Right atrium auricular region (tissue), 2 donors: Measurements from ENCODE around the gene SUCLA2. TPM values are rescaled to one million over a fixed set of nuclear protein-coding genes. Genes with fewer than 3 reads are reported as not detected.

ENCODE experiments used
- DNase-seq: peaks from one replicate; pipeline ENCODE4 v3.0.0-alpha.2; 2019; ENCODE audit warnings: low spot score
- H3K27ac ChIP-seq, 2 donors: fragments of 200-600 bp; sonication (generic); 1 replicate in 1 of 2; 2 replicates in 1 of 2; pipeline ENCODE4 v1.5.1; 2016 to 2019
- H3K27me3 ChIP-seq, 2 donors: fragments of 200-600 bp; sonication (generic); one replicate each; pipeline versions ENCODE4 v1.5.1 to v1.6.0; 2017 to 2019
- H3K36me3 ChIP-seq: fragments of 200-600 bp; sonication (generic); one replicate; pipeline ENCODE4 v1.5.1; 2016
- H3K4me1 ChIP-seq, 2 donors: fragments of 200-600 bp; sonication (generic); one replicate each; pipeline versions ENCODE4 v1.5.1 to v1.6.0; 2017 to 2019
- H3K4me3 ChIP-seq, 2 donors: fragments of 200-600 bp; sonication (generic); 1 replicate in 1 of 2; 2 replicates in 1 of 2; pipeline ENCODE4 v1.5.1; 2017 to 2019; ENCODE audit warnings: mild to moderate bottlenecking in 1 of 2, moderate library complexity in 1 of 2
- H3K9me3 ChIP-seq, 2 donors: fragments of 200-600 bp; sonication (generic); one replicate each; pipeline ENCODE4 v1.5.1; 2019
- CTCF ChIP-seq, 2 donors: fragments of 200-600 bp; sonication (generic); IDR thresholded peaks; one replicate each; pipeline ENCODE4 v1.5.1; 2019; ENCODE audit warnings: antibody characterized with exemption in 2 of 2
- total RNA-seq, 2 donors: library from RNA; depleted of rRNA; stranded (reverse); fragments of >200 nt; gene quantifications; one replicate each; pipeline ENCODE4 v1.1.0, GENCODE V29; 2016

The SUCLA2 gene
- total RNA-seq, 2 donors from 2014 or later: 50.3 to 98.3 TPM

DNA sequence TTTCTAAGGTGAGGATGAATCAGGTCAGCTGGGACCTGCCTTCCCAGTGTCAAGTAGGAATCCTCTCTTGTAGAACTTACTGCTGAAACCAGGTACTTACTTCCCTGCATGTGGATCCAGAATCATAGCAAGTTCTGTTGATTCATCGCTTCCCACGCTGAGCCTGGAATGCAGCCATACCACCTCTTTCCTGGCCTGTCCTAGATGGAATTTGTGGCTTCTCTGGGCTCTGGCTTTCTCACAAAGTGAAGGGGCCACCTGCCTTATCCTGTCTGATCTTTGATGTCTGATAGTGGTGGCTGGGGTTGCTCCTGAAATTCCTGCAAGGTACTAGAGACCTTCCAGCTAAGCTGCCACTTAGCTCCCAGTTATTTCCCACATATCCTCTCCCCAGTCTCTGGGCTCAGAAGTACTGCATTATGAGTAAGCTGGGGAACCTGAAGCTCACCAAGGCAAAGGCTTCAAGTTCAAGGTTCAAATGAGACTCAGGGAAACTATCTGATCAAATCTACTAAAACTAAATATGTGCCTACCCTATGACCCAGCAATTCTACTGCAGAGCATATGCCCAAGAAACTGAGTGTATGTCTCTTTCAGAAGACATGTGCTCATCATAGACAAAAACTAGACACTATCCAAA is 103.5 kb downstream of the SUCLA2 start:
- Histone ChIP-seq H3K9me3 (no peaks in the 10 kb centered on the region), H3K4me3 (no peak overlapping the region), H3K4me1 (no peaks in the 10 kb centered on the region), H3K27me3 (no peaks in the 10 kb centered on the region), H3K27ac (no peak overlapping the region), H3K36me3 (no peaks in the 10 kb centered on the region)
- no peak for TF ChIP-seq CTCF (IDR thresholded peaks at IDR 0.05)
- DNase-seq: no peak

DNA sequence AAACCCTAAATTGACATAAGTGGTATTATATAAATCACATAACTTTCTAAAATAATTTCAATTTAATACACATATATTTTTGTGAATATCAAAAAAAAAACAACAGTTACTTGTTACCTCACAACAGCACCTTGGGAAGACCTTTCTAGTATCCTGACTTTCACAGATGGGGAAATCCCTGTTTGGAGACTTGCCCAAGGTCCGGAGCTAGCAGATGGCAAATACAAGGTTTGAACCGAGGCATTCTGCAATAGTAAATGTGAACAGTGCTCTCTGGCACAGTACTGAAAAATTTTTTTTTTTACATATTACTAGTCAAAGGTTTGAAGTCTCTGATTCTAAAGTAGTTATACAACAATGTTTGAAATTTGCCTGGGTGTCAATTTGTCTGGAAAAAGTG is 104.5 kb downstream of the SUCLA2 start:
- no peaks in the 10 kb centered on the region for H3K9me3 ChIP-seq
- H3K27me3 ChIP-seq: no peaks in the 10 kb centered on the region
- no peak for DNase-seq
- H3K36me3 ChIP-seq: no peaks in the 10 kb centered on the region
- TF ChIP-seq CTCF (IDR thresholded peaks at IDR 0.05): no peak
- H3K27ac ChIP-seq: no peak overlapping the region
- H3K4me1 ChIP-seq: no peaks in the 10 kb centered on the region
- no peak overlapping the region for H3K4me3 ChIP-seq

DNA sequence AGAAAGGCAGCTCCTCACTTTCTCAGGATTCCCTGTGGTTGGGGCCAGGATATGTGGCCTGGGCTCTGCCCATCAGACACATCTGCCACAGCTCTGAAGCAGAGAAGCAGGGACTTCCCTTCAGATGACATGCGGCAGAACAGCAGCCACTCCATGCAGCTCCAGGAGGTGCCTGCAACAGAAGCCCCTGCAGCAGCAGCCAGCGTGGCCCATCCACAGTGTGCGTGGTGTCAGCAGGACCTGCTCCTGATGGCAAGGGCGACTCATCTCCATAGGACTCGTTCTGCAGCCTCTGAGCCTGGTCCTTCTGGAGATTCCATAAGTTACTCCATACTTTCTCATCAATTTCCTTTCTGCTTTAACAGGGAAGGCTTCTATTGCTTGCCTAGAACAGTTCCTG is 105.0 kb downstream of the SUCLA2 start:
- no peak for TF ChIP-seq CTCF (IDR thresholded peaks at IDR 0.05)
- no peaks in the 10 kb centered on the region for H3K9me3 ChIP-seq
- no peak overlapping the region for H3K4me3 ChIP-seq
- no peak for DNase-seq
- no peaks in the 10 kb centered on the region for H3K36me3 ChIP-seq
- H3K27me3 ChIP-seq: no peaks in the 10 kb centered on the region
- no peaks in the 10 kb centered on the region for H3K4me1 ChIP-seq
- H3K27ac ChIP-seq: no peak overlapping the region

DNA sequence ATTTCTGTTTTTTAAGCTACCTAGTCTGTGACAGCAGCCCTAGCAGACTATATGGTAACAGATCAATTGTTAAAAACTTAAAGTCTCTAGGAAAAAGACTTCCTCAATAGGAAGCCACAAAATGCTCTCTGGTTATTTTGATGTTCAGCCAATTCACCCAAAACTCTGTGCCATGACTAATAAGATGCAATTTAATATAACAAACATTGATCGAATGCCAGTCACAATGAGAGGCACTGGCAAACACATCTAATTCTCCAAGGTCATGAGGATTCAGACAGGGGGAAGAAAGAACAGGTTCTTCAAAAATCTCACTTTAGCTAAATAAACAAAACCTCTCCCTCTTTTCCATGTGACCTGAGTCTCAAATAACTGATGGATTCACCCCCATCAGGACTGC is 107.5 kb downstream of the SUCLA2 start:
- Histone ChIP-seq H3K27ac (no peak overlapping the region), H3K4me1 (no peaks in the 10 kb centered on the region), H3K36me3 (no peaks in the 10 kb centered on the region), H3K4me3 (no peak overlapping the region), H3K9me3 (no peaks in the 10 kb centered on the region), H3K27me3 (no peaks in the 10 kb centered on the region)
- no peak for DNase-seq
- TF ChIP-seq CTCF (IDR thresholded peaks at IDR 0.05): no peak

Other genes with a start within 250 kb of the SUCLA2 start
- gene NUDT15, start 36.5 kb upstream of the SUCLA2 start, total RNA-seq: 10 to 100 TPM in 1 of 2 donors, 1 to 10 TPM in 1; 5.0 to 10.7 TPM
- gene MED4, start 93.8 kb upstream of the SUCLA2 start, total RNA-seq: 10 to 100 TPM; 35.7 to 39.5 TPM
- gene ITM2B, start 231.9 kb upstream of the SUCLA2 start, total RNA-seq: 100 to 1,000 TPM; 495 to 570 TPM